Neural cell (in vitro differentiated cells): ENCODE results near the gene CENPV. TPM values are rescaled to one million over a fixed set of nuclear protein-coding genes. Genes with fewer than 3 reads are reported as not detected.
"Not testable (repeated sequence)": the region's sequence is repeated elsewhere in the genome, so short reads cannot be mapped to it uniquely, and the experiment has no call there.

Experiments
- H2AFZ ChIP-seq: fragments of 200-600, 300-800 bp; sonication (generic), shearing (Covaris generic); 2 replicates; pipeline ENCODE4 v1.6.0; 2014; ENCODE audit warnings: low read depth, mild to moderate bottlenecking, antibody characterized with exemption, low read length, moderate library complexity
- H3F3A ChIP-seq: fragments of 200-600 bp; shearing (Covaris generic); 2 replicates; pipeline ENCODE4 v1.6.1; 2016; ENCODE audit warnings: mild to moderate bottlenecking, moderate library complexity, mixed read lengths, antibody characterized with exemption, low read length; ENCODE audit not compliant: insufficient read depth, poor library complexity, severe bottlenecking
- H3K27ac ChIP-seq: fragments of 200-600, 300-800 bp; sonication (generic), shearing (Covaris generic); 2 replicates; pipeline ENCODE4 v1.5.1; 2014; ENCODE audit warnings: mild to moderate bottlenecking, low read length, moderate library complexity
- H3K27me3 ChIP-seq: fragments of 300-800, 200-600 bp; sonication (generic), shearing (Covaris generic); 2 replicates; pipeline ENCODE4 v1.6.0; 2014; ENCODE audit warnings: mild to moderate bottlenecking, low read depth, low read length, moderate library complexity; ENCODE audit not compliant: insufficient read depth
- H3K36me3 ChIP-seq: fragments of 300-800, 200-600 bp; sonication (generic), shearing (Covaris generic); 2 replicates; pipeline ENCODE4 v1.5.1; 2014; ENCODE audit warnings: mild to moderate bottlenecking, antibody characterized with exemption, low read length, moderate library complexity; ENCODE audit not compliant: insufficient read depth
- H3K4me2 ChIP-seq: fragments of 300-800, 200-600 bp; sonication (generic), shearing (Covaris generic); 2 replicates; pipeline ENCODE4 v1.6.0; 2014; ENCODE audit warnings: mild to moderate bottlenecking, low read length
- H3K4me3 ChIP-seq: fragments of 300-800, 200-600 bp; sonication (generic), shearing (Covaris generic); 2 replicates; pipeline ENCODE4 v1.5.1; 2014; ENCODE audit warnings: mild to moderate bottlenecking, low read length, moderate library complexity
- H3K79me2 ChIP-seq: fragments of 200-600 bp; shearing (Covaris generic); replicated peaks from 2 replicates; pipeline ENCODE4 v1.6.0; 2014; ENCODE audit warnings: mild to moderate bottlenecking, low read length, moderate library complexity; ENCODE audit not compliant: insufficient read depth
- H3K9ac ChIP-seq: fragments of 300-800, 200-600 bp; sonication (generic), shearing (Covaris generic); 2 replicates; pipeline ENCODE4 v1.6.1; 2016; ENCODE audit warnings: mild to moderate bottlenecking, low read length, mixed read lengths
- H3K9me2 ChIP-seq: fragments of 200-600 bp; shearing (Covaris generic); 2 replicates; pipeline ENCODE4 v1.6.1; 2016; ENCODE audit warnings: mild to moderate bottlenecking, low read length, mixed read lengths; ENCODE audit not compliant: insufficient read depth
- H3K9me3 ChIP-seq: fragments of 200-600, 300-800 bp; sonication (generic), shearing (Covaris generic); 2 replicates; pipeline ENCODE4 v1.6.1; 2016; ENCODE audit warnings: mild to moderate bottlenecking, mixed run types, low read length, moderate library complexity, mixed read lengths
- H4K20me1 ChIP-seq: fragments of 200-600 bp; shearing (Covaris generic); 2 replicates; pipeline ENCODE4 v1.6.1; 2016; ENCODE audit warnings: mild to moderate bottlenecking, mixed run types; ENCODE audit not compliant: insufficient read depth
- EP300 ChIP-seq: fragments of 450-650 bp; conservative IDR thresholded peaks from 2 replicates; pipeline ENCODE4 v1.6.1; 2014; ENCODE audit warnings: antibody characterized with exemption, mild to moderate bottlenecking, moderate library complexity; ENCODE audit not compliant: poor library complexity, severe bottlenecking
- EZH2 ChIP-seq: fragments of 200-600, 300-800 bp; shearing (Covaris generic), sonication (generic); IDR thresholded peaks from 2 replicates; pipeline ENCODE4 v1.6.1; 2014; ENCODE audit warnings: antibody characterized with exemption, low read length, borderline replicate concordance, mild to moderate bottlenecking; ENCODE audit not compliant: insufficient read depth, poor library complexity, severe bottlenecking
- MXI1 ChIP-seq: fragments of 450-650 bp; conservative IDR thresholded peaks from 2 replicates; pipeline ENCODE4 v1.6.1; 2014; ENCODE audit warnings: antibody characterized with exemption, mild to moderate bottlenecking; ENCODE audit not compliant: poor library complexity, severe bottlenecking
- POLR2AphosphoS5 ChIP-seq: IDR thresholded peaks from 2 replicates; pipeline ENCODE4 v1.6.1; 2012
- RAD21 ChIP-seq: fragments of 450-650 bp; conservative IDR thresholded peaks from 2 replicates; pipeline ENCODE4 v1.6.1; 2014; ENCODE audit warnings: antibody characterized with exemption, mild to moderate bottlenecking, moderate library complexity
- SMC3 ChIP-seq: fragments of 450-650 bp; conservative IDR thresholded peaks from 2 replicates; pipeline ENCODE4 v1.6.1; 2014; ENCODE audit warnings: antibody characterized with exemption, mild to moderate bottlenecking, moderate library complexity; ENCODE audit not compliant: poor library complexity
- TAF1 ChIP-seq: IDR thresholded peaks from 2 replicates; pipeline ENCODE4 v1.6.1; 2012; ENCODE audit warnings: low read depth
- polyA plus RNA-seq: library from polyadenylated mRNA; depleted of rRNA; stranded (reverse); fragments of >200 nt; gene quantifications from 2 replicates; pipeline ENCODE4 v1.2.3, GENCODE V29; 2014
- TF ChIP-seq, protein P1 (sequence below): IDR thresholded peaks from 2 replicates; pipeline ENCODE4 v1.6.1; 2012; ENCODE audit warnings: borderline replicate concordance

CENPV gene
- polyA plus RNA-seq, 1 donor from 2014 or later: 291 TPM

DNA sequence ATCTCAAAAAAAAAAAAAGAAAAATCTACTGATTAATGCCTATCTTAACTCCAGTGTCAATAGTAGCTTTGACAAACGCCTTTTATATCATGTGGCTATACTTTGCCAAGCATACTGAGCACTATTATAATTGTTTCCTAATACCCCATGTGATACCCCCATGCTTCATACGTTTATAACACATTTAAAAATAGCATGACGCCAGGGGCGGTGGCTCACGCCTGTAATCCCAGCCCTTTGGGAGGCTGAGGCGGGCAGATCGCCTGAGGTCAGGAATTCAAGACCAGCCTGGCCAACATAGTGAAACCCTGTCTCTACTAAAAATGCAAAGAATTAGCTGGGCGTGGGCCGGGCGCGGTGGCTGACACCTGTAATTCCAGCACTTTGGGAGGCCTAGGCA is 39.2 kb upstream of the CENPV start:
- H3F3A ChIP-seq, H3K4me2 ChIP-seq, H3K9ac ChIP-seq, H3K4me3 ChIP-seq, H3K9me3 ChIP-seq, H3K79me2 ChIP-seq, H3K27me3 ChIP-seq, H3K27ac ChIP-seq, H3K36me3 ChIP-seq, H4K20me1 ChIP-seq, H3K9me2 ChIP-seq, H2AFZ ChIP-seq: not testable (repeated sequence)

DNA sequence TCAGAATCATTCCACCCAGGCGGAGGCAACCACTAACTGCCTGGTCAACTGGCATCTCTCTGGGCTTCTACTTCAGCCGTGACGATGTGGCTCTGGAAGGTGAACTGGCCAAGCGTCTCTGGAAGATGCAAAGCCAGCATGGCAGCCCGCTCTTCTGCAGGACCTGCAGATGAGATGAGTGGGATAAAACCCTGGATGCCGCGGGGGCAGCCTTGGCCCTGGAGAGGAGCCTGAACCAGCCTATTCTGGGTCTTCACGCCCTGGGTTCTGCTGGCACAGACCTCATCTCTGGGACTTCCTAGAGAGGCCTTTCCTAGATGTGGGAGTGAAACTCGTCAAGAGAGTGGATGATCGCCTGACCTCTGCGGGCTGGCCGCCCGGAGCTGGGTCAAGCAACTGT is 38.2 kb upstream of the CENPV start:
- Histone ChIP-seq H3K27me3 (no peaks in the 10 kb centered on the region), H3K9me2 (no peaks in the 10 kb centered on the region)

DNA sequence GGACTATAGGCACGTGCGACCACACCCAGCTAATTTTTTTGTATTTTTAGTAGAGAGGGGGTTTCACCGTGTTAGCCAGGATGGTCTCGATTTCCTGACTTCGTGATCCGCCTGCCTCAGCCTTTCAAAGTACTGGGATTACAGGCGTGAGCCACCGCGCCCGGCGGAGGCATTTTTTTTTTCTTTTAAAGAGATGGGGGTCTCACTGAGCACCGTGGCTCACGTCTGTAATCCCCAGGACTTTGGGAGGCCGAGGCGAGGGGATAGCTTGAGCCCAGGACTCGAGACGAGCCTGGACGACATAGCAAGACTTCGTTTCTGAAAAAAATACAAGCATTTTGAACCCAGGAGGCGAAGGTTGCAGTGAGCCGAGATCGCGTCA is 32.8 kb upstream of the CENPV start:
- H3K36me3 ChIP-seq, H3K9me2 ChIP-seq, H3K9me3 ChIP-seq, H3K4me2 ChIP-seq, H3K4me3 ChIP-seq, H2AFZ ChIP-seq, H3K27me3 ChIP-seq, H4K20me1 ChIP-seq, H3F3A ChIP-seq, H3K27ac ChIP-seq, H3K9ac ChIP-seq: not testable (repeated sequence)
- H3K79me2 ChIP-seq: peaks cover 14% of the 10 kb centered on the region

More for the DNA sequence above, 38.2 kb upstream of the CENPV start:
- no peak for TF ChIP-seq POLR2AphosphoS5
- TF ChIP-seq EZH2: no peak
- no peak for TF ChIP-seq MXI1
- TF ChIP-seq TAF1: no peak
- TF ChIP-seq SMC3: no peak
- TF ChIP-seq EP300: no peak
- TF ChIP-seq, protein P1, sequence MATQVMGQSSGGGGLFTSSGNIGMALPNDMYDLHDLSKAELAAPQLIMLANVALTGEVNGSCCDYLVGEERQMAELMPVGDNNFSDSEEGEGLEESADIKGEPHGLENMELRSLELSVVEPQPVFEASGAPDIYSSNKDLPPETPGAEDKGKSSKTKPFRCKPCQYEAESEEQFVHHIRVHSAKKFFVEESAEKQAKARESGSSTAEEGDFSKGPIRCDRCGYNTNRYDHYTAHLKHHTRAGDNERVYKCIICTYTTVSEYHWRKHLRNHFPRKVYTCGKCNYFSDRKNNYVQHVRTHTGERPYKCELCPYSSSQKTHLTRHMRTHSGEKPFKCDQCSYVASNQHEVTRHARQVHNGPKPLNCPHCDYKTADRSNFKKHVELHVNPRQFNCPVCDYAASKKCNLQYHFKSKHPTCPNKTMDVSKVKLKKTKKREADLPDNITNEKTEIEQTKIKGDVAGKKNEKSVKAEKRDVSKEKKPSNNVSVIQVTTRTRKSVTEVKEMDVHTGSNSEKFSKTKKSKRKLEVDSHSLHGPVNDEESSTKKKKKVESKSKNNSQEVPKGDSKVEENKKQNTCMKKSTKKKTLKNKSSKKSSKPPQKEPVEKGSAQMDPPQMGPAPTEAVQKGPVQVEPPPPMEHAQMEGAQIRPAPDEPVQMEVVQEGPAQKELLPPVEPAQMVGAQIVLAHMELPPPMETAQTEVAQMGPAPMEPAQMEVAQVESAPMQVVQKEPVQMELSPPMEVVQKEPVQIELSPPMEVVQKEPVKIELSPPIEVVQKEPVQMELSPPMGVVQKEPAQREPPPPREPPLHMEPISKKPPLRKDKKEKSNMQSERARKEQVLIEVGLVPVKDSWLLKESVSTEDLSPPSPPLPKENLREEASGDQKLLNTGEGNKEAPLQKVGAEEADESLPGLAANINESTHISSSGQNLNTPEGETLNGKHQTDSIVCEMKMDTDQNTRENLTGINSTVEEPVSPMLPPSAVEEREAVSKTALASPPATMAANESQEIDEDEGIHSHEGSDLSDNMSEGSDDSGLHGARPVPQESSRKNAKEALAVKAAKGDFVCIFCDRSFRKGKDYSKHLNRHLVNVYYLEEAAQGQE: no peak
- TF ChIP-seq RAD21: no peak
- Histone ChIP-seq H4K20me1 (no peaks in the 10 kb centered on the region), H3K27ac (no peak overlapping the region), H3K9me3 (no peaks in the 10 kb centered on the region), H3K4me2 (no peak overlapping the region), H3K79me2 (no peaks in the 10 kb centered on the region), H3K36me3 (no peaks in the 10 kb centered on the region), H3F3A (no peaks in the 10 kb centered on the region), H3K9ac (no peak overlapping the region), H3K4me3 (no peak overlapping the region), H2AFZ (no peak overlapping the region)
